GDM1 (cell line): ENCODE data around the gene STK32C.
"Not testable (repeated sequence)": the region's sequence is repeated elsewhere in the genome, so short reads cannot be mapped to it uniquely, and the experiment has no call there.

Experiments used
- DNase-seq: peaks from one replicate; lab custom pipeline; 2025; lab: John Stamatoyannopoulos, UW

Gene STK32C

GRCh38 chr10:132337854-132338253, 30.1 kb upstream of the STK32C start:
- not testable (repeated sequence) for DNase-seq

DNA sequence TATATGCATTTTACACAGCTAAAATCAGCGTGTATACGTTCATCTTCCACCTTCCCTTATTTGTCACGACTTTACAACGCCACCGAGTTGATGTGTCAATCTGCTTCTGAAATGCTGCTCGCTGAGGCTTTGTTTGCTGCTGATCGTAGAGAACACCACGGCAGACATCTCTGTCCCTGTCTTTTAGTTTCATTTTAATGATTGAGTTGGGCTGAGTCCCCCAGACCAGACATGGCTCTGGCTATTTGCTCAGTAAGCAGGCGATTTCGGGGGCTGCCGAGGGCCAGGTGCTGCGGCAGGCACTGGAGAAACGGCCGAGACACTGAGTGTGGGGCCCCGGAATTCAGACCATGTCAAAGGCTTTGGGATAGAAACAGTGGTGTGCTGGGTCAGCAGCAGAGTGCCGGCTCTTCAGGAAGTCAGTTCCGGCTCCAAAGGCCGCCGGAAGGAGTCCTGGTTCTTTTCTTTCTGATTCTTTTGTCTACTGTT, 29.2 kb upstream of the STK32C start:
- DNase-seq: no peak

DNA sequence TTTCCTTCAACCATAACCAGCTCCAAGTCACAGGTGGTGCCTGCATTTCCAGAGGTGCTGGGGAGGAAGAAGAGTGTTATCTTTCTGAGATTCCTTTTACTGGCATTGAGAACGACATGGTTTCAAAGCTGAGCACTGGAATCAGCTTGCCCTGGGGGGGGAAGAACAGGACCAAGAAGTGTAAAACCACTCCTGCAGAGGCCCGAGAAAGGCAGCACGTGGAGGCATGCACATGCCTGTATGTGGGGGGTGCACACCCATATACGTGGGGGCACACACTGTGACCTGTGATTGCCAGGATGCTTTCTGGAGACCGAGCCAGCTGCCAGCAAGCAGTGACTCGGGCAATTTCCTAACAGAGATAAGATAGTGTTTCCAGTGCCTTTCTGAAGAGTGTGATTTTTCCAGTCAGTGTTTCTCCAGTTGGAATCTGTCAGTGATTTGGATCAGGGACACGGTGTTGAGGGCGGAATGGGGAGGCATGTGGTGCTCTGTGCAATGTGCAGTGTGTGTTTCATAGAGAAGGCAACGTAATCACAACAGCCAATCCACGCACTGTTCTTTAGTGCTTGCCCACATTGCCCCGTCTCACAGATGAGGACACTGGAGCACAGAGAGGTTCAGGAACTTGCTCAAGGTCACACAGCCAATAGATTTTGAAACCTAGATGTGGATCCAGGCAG, 28.5 kb upstream of the STK32C start:
- DNase-seq: no peak

DNA sequence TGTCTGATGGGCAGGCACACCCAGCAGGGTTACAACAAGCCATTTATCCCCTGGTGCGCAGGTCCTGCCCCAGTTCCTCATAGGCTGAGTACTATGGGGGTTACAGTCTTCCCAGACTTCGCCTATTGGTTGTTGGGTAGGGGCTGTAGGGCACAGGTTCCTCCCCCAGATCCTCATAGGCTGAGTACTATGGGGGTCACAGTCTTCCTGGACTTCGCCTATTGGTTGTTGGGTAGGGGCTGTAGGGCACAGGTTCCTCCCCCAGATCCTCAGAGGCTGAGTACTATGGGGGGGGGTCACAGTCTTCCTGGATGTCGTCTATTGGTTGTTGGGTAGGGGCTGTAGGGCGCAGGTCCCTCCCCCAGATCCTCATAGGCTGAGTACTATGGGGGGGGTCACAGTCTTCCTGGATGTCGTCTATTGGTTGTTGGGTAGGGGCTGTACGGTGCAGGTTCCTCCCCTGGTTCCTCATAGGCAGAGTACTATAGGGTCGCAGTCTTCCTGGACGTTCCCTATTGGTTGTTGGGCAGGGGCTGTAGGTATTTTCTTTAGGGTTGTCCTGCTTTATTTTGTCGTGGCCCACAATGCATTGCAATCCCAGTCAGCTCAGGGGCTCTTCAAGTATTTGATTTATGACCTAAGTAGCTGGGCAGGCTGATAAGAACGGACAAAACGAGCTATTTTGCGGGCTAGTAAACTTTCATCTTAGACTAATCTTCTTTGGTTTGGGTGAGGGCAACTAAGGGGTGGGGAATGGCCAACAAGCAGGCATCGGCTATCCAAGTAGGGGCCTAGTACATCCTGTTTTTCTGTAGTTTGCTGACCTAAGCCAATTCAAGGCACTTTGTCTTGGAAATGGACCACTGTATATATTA, 27.7 kb upstream of the STK32C start:
- peak; percentile 99 for DNase-seq

- DNase-seq: no peak
Observed at GRCh38 chr10:132334631-132335188, 27.0 kb upstream of the STK32C start.

- no peak for DNase-seq
Observed at GRCh38 chr10:132333386-132333785, 25.6 kb upstream of the STK32C start.

GRCh38 chr10:132332433-132332754, 24.6 kb upstream of the STK32C start:
- DNase-seq: no peak

DNA sequence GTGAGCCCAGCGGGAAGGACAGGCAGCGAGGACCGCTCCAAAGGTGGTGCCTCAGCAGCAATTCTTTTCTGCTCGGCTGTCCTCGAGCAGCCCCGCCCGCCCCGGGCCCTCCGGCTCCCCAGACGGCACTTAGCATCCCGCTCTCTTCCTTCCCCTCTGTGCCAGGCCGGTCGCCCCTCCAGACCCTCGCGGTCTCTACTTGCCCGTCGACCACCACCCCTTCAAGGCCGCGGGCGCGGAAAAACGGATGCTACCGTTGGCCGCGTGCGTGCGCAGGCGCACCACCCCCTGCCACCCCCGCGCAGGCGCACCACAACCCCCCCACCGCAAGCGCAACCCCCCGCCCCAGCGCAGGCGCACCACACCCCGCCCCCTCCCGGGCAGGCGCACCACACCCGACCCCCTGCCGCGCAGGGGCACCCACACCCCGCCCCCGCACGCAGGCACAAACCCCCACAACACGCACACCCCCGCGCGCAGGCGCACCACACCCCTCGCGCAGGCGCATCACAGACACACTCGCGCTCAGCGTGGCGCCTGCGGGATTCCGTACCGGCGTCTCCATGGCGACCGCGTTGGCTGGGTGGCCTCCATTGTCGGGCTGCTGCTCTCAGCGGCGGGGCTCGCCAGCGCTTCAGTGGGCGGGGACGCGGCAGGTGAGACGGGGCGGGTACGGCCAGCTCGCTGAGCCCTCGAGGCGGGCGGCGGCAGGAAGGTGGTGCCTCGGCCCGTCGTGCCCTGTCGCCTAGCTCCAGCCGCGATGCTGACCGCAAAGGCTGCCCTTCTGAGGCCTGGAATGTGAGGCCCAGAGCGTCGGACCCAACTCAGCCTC, 24.1 kb upstream of the STK32C start, which contains the start of gene LRRC27:
TSS of gene LRRC27 (plus strand) at position 593 of the 832 bp plus-strand sequence. CDS start 1,332 bp downstream, outside the sequence.
- DNase-seq: peak; percentile 96

DNA sequence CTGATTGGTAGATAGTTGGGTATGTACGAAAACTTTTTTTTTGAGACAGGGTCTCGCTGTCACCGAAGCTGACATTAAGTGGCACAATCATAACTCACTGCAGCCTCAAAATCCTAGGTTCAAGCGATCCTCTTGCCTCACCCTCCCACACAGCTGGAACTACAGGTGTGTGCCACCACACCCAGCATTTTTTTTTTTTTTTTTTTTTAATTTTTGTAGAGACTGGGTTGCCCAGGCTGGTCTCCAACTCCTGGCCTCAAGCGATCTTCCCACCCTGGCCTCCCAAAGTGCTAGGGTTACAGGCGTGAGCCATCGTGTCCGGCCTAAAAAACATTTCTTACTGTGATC, 22.7 kb upstream of the STK32C start:
- no peak for DNase-seq

GRCh38 chr10:132329565-132330485, 22.1 kb upstream of the STK32C start:
- DNase-seq: no peak

DNA sequence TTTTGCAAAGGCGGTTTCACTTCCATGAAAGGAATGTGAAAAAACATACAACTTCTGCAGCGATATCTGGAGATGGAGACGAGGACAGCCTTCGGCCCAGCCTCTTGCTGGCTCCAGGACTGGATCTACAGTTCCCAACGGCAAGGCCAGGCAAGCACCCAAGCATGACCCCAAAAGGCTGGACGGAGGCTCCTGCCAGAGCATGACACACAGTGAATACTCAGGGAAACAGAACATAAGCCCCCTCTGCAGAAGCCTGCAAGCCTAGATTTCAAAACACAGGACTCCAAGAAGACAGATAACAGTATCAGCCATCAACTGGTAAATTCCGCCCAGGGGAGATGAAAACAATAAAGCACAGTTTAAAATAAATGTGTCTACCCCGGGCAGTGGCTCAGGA, 21.0 kb upstream of the STK32C start:
- DNase-seq: no peak

DNA sequence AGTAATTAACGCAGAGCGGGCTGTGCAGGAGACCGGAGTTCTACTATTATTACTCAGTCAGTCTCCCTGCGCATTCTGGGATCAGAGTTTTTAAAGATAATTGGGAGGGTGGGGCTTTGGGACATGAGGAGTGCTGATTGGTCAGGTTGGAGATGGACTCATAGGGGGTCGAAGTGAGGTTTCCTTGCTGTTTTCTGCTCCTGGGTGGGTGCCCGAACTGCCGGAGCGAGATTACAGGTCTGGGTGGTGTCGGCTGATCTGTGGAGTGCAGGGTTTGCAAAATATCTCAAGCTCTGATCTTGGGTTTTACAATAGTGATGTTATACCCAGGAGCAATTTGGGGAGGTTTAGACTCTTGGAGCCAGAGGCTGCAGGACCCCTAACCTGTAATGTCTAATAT, 20.4 kb upstream of the STK32C start:
- DNase-seq: no peak

GRCh38 chr10:132326925-132327324, 19.2 kb upstream of the STK32C start:
- DNase-seq: no peak

DNA sequence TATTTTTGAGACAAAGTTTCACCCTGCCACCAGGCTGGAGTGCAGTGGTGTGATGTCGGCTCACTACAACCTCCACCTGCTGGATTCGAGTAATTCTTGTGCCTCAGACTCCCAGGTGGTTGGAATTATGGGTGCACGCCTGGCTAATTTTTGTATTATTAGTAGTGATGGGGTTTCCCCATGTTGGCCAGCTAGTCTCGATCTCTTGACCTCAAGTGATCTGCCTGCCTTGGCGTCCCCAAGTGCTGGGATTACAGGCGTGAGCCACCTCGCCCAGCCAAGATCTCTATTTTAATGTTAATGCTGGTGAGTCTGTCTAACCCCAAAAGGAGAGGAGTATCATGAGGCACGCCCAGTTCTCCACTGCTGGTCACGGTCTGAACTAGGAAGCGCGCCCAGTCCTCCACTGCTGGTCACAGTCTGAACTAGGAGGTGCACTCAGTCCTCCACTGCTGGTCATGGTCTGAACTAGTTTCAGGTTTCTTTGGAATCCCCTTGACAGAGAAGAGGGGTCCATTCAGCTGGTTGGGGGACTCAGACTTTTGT, 18.7 kb upstream of the STK32C start:
- DNase-seq: no peak

DNA sequence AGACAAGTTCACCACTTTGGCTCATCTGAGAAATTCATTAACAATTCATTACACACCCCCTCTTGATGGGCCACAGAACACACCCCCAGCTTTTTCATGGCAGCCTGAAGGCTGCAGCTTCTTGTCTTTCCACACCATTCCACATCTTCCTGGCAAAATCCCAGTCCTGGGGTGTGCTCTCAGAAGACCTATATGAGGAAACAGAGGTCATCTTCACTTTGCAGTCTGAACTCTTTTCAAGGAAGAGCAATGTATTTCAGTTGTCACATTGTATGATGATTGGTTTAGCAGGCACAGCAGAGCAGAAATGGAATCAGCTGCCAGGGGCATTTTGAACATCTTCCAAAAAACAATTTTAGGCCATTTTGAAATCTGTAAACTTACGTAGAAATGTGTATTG, 16.4 kb upstream of the STK32C start:
- no peak for DNase-seq

DNA sequence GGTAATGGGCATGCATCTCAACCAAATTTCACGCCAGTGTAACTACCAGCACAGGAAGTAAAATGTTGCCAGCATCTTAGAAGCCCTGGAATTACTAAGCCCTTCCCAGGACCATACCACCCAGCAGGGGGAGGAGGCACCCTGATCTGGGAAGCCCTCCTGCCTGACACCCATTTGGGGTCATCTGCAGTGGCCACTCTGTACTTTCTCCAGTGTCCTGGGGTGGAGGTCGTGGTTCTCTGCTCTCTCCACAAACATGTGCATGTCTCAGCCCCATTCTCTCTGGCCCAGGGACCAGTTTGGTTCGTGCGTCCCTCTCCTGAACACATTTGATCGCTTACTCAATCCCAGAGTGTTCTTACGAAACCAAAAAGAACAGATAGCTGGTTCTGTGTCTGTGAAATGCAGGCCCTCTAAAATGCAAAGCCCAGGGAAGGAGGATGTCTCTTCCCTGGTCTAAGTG, 14.9 kb upstream of the STK32C start:
- DNase-seq: no peak

DNA sequence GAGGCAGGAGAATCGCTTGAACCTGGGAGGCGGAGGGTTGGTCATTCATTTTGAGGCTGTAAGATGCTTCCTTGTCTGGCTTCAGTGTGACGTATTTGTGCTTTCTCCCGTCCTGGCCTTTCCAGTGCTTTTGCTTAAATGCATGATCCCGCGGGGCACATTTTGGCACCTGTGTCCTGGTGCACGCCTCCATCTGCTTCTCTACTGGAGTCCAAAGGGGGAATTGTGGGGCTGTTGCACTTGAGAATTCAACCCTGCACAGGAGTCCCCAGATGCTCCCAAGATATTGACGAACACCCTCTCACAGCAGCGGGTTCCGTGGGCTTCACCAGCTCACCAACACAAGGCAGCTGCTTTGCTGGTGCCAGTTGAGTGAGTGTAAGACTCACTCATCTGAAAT, 14.0 kb upstream of the STK32C start:
- DNase-seq: no peak

- no peak for DNase-seq
Observed at GRCh38 chr10:132320654-132321469, 13.1 kb upstream of the STK32C start.

DNA sequence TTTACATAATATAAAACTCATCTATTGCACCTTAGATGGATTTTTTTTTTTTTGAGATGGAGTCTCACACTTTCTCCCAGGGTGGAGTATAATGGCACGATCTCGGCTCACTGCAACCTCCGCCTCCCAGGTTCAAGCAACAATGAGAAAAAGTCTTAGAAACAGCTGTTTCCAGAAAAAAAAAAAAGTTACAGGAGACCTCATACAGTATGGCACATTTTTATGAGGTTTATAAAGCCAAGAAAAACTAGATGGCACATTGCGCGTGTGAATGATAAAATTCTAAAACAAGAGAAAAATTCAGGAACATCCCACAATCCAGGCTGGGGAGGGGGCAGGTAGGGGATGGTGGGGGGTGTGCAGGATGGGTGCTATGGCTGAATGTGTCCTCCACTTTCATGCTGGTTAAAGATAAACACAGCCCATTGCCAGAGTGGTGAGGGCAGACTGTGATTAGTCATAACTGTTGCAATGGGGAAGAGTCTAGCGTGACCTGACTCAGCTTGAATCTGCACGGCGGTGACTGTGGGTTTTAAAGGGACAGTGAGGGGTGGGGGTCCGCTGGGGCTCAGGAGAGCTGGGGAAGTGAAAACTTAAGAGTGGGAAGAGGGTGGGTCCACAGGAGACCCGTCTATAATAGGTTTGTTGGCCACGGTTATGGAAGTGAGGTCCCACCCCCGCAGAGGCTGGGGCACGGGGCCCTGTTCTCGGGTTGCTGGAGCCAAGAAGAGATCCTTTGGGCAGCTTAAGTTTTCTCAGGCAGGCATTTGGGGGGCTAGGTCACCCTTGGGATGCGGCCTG, 12.3 kb upstream of the STK32C start:
- peak; percentile 43 for DNase-seq
